IPS-18a (cell line): Measurements from ENCODE around the gene MTARC2.

Experiments
- H3K27ac ChIP-seq: one replicate; pipeline ENCODE4 v1.5.1; 2013; ENCODE audit warnings: low read length
- H3K27me3 ChIP-seq: one replicate; pipeline ENCODE4 v1.6.1; 2013; ENCODE audit warnings: mild to moderate bottlenecking, low read length; ENCODE audit not compliant: control insufficient read depth, insufficient read depth
- H3K36me3 ChIP-seq: one replicate; pipeline ENCODE4 v1.6.1; 2013; ENCODE audit warnings: low read depth, low read length; ENCODE audit not compliant: control insufficient read depth
- H3K4me1 ChIP-seq: one replicate; pipeline ENCODE4 v1.6.1; 2013; ENCODE audit warnings: low read depth, low read length; ENCODE audit not compliant: control insufficient read depth
- H3K4me3 ChIP-seq: one replicate; pipeline ENCODE4 v1.5.1; 2013; ENCODE audit warnings: low read length
- H3K9ac ChIP-seq: one replicate; pipeline ENCODE4 v1.6.1; 2013; ENCODE audit warnings: mild to moderate bottlenecking, low read length, moderate library complexity
- H3K9me3 ChIP-seq: one replicate; pipeline ENCODE4 v1.6.1; 2013; ENCODE audit warnings: low read depth, low read length; ENCODE audit not compliant: control insufficient read depth

The MTARC2 gene

GRCh38 chr1:220808345-220809186 is 60.4 kb downstream of the MTARC2 start:
- Histone ChIP-seq H3K27ac (no peak overlapping the region), H3K9me3 (no peaks in the 10 kb centered on the region), H3K4me3 (no peak overlapping the region), H3K27me3 (no peaks in the 10 kb centered on the region), H3K9ac (no peak overlapping the region), H3K36me3 (peaks cover 11% of the 10 kb centered on the region), H3K4me1 (peaks cover 5% of the 10 kb centered on the region)

- Histone ChIP-seq H3K9ac (no peak overlapping the region), H3K4me3 (no peak overlapping the region), H3K27me3 (no peaks in the 10 kb centered on the region), H3K9me3 (no peaks in the 10 kb centered on the region), H3K36me3 (peaks cover 15% of the 10 kb centered on the region), H3K4me1 (peaks cover 5% of the 10 kb centered on the region), H3K27ac (no peak overlapping the region)
These were observed 61.0 kb downstream of the MTARC2 start for GRCh38 chr1:220809187-220809550.

GRCh38 chr1:220809704-220810103 is 61.6 kb downstream of the MTARC2 start:
- no peak overlapping the region for H3K4me3 ChIP-seq
- no peak overlapping the region for H3K9ac ChIP-seq
- H3K4me1 ChIP-seq, result peaks cover 5% of the 10 kb centered on the region
- no peaks in the 10 kb centered on the region for H3K27me3 ChIP-seq
- peaks cover 15% of the 10 kb centered on the region for H3K36me3 ChIP-seq
- H3K27ac ChIP-seq, result no peak overlapping the region
- H3K9me3 ChIP-seq, result no peaks in the 10 kb centered on the region

- Histone ChIP-seq H3K27me3 (no peaks in the 10 kb centered on the region), H3K9ac (no peak overlapping the region), H3K27ac (no peak overlapping the region), H3K36me3 (peaks cover 11% of the 10 kb centered on the region), H3K4me1 (peaks cover 5% of the 10 kb centered on the region), H3K4me3 (peak overlapping the region; percentile 29), H3K9me3 (no peaks in the 10 kb centered on the region)
These were observed 62.1 kb downstream of the MTARC2 start for GRCh38 chr1:220810179-220810653.

GRCh38 chr1:220810963-220811362 is 62.8 kb downstream of the MTARC2 start:
- Histone ChIP-seq H3K9me3 (no peaks in the 10 kb centered on the region), H3K27ac (no peak overlapping the region), H3K4me1 (peaks cover 5% of the 10 kb centered on the region), H3K4me3 (no peak overlapping the region), H3K27me3 (no peaks in the 10 kb centered on the region), H3K9ac (no peak overlapping the region), H3K36me3 (peaks cover 11% of the 10 kb centered on the region)

GRCh38 chr1:220811695-220812094 is 63.6 kb downstream of the MTARC2 start:
- Histone ChIP-seq H3K27ac (no peak overlapping the region), H3K9ac (no peak overlapping the region), H3K9me3 (no peaks in the 10 kb centered on the region), H3K36me3 (peaks cover 11% of the 10 kb centered on the region), H3K4me1 (peaks cover 5% of the 10 kb centered on the region), H3K4me3 (no peak overlapping the region), H3K27me3 (no peaks in the 10 kb centered on the region)

- Histone ChIP-seq H3K27ac (no peak overlapping the region), H3K9me3 (no peaks in the 10 kb centered on the region)
These were observed 64.2 kb downstream of the MTARC2 start for GRCh38 chr1:220812308-220812707.

GRCh38 chr1:220813013-220813412 is 64.9 kb downstream of the MTARC2 start:
- H3K36me3 ChIP-seq, result peaks cover 11% of the 10 kb centered on the region
- H3K4me3 ChIP-seq, result no peak overlapping the region
- H3K9ac ChIP-seq, result no peak overlapping the region
- H3K9me3 ChIP-seq, result no peaks in the 10 kb centered on the region
- no peaks in the 10 kb centered on the region for H3K27me3 ChIP-seq
- H3K4me1 ChIP-seq, result peaks cover 5% of the 10 kb centered on the region
- no peak overlapping the region for H3K27ac ChIP-seq

More at GRCh38 chr1:220812308-220812707, 64.2 kb downstream of the MTARC2 start:
- Histone ChIP-seq H3K4me3 (no peak overlapping the region), H3K36me3 (peaks cover 11% of the 10 kb centered on the region), H3K4me1 (peaks cover 5% of the 10 kb centered on the region), H3K9ac (no peak overlapping the region), H3K27me3 (no peaks in the 10 kb centered on the region)

- peaks cover 5% of the 10 kb centered on the region for H3K4me1 ChIP-seq
- no peak overlapping the region for H3K9ac ChIP-seq
- H3K4me3 ChIP-seq, result no peak overlapping the region
- peaks cover 11% of the 10 kb centered on the region for H3K36me3 ChIP-seq
- no peak overlapping the region for H3K27ac ChIP-seq
- H3K27me3 ChIP-seq, result no peaks in the 10 kb centered on the region
- H3K9me3 ChIP-seq, result no peaks in the 10 kb centered on the region
These were observed 67.3 kb downstream of the MTARC2 start for GRCh38 chr1:220815409-220815808.

- no peak overlapping the region for H3K4me3 ChIP-seq
- H3K27ac ChIP-seq, result no peak overlapping the region
- no peaks in the 10 kb centered on the region for H3K9me3 ChIP-seq
- no peak overlapping the region for H3K9ac ChIP-seq
- H3K4me1 ChIP-seq, result peaks cover 5% of the 10 kb centered on the region
- peaks cover 4% of the 10 kb centered on the region for H3K36me3 ChIP-seq
- H3K27me3 ChIP-seq, result no peaks in the 10 kb centered on the region
These were observed 69.8 kb downstream of the MTARC2 start for GRCh38 chr1:220817907-220818306.

GRCh38 chr1:220818421-220819173 is 70.5 kb downstream of the MTARC2 start:
- Histone ChIP-seq H3K27me3 (no peaks in the 10 kb centered on the region), H3K4me3 (no peak overlapping the region), H3K9ac (no peak overlapping the region), H3K9me3 (no peaks in the 10 kb centered on the region), H3K4me1 (peaks cover 5% of the 10 kb centered on the region), H3K36me3 (peaks cover 4% of the 10 kb centered on the region), H3K27ac (no peak overlapping the region)
